GM12872 (cell line): ENCODE measurements around the gene SPATA31C1.

ENCODE experiments used
- CTCF ChIP-seq: IDR thresholded peaks from 3 replicates; pipeline ENCODE4 v1.5.1; 2011; ENCODE audit warnings: low read depth, mild to moderate bottlenecking, low read length, moderate library complexity; ENCODE audit not compliant: insufficient read depth

Gene SPATA31C1

GRCh38 chr9:87887661-87888480 is 29.9 kb upstream of the SPATA31C1 start:
- no peak for TF ChIP-seq CTCF

GRCh38 chr9:87888501-87888900 is 29.3 kb upstream of the SPATA31C1 start:
- no peak for TF ChIP-seq CTCF

GRCh38 chr9:87889065-87889881 is 28.5 kb upstream of the SPATA31C1 start:
- TF ChIP-seq CTCF = no peak

- no peak for TF ChIP-seq CTCF
These were observed 27.9 kb upstream of the SPATA31C1 start for GRCh38 chr9:87889882-87890252.

GRCh38 chr9:87890837-87891236 is 26.9 kb upstream of the SPATA31C1 start:
- TF ChIP-seq CTCF = no peak

- TF ChIP-seq CTCF = no peak
These were observed 26.0 kb upstream of the SPATA31C1 start for GRCh38 chr9:87891754-87892153.

GRCh38 chr9:87892956-87893355 is 24.8 kb upstream of the SPATA31C1 start:
- TF ChIP-seq CTCF = no peak
